Activated CD4-positive, alpha-beta memory T cell treated with anti-CD3 and anti-CD28 coated beads for 36 hours (primary cell): ENCODE results near the gene HTR7. TPM values are rescaled to one million over a fixed set of nuclear protein-coding genes. Genes with fewer than 3 reads are reported as not detected.
"Not testable (repeated sequence)": the region's sequence is repeated elsewhere in the genome, so short reads cannot be mapped to it uniquely, and the experiment has no call there.

Experiments used
- CTCF ChIA-PET: fragments of 350-600 bp; sonication (Branson Sonifier 250); formaldehyde crosslinking; loops from one replicate; lab custom pipeline; 2021; ENCODE audit warnings: antibody characterized with exemption, inconsistent platforms; lab: Charles Lee
- POLR2A ChIA-PET: fragments of 350-600 bp; sonication (Branson Sonifier 250); formaldehyde crosslinking; loops from one replicate; lab custom pipeline; 2021; ENCODE audit warnings: antibody characterized with exemption; lab: Charles Lee
- DNase-seq: peaks from one replicate; pipeline ENCODE4 v3.0.0-alpha.2; 2020
- H3K27ac Mint-ChIP-seq: one replicate; pipeline ENCODE4 v1.8.0; 2021; ENCODE audit warnings: mixed read lengths
- H3K27me3 Mint-ChIP-seq: one replicate; pipeline ENCODE4 v1.8.0; 2021; ENCODE audit warnings: mixed read lengths
- H3K36me3 Mint-ChIP-seq: one replicate; pipeline ENCODE4 v1.8.0; 2021; ENCODE audit warnings: mixed read lengths
- H3K4me1 Mint-ChIP-seq: one replicate; pipeline ENCODE4 v1.8.0; 2021; ENCODE audit warnings: low read depth, mixed read lengths
- H3K4me3 Mint-ChIP-seq: one replicate; pipeline ENCODE4 v1.8.0; 2021; ENCODE audit warnings: mild to moderate bottlenecking, mixed read lengths
- H3K9me3 Mint-ChIP-seq: one replicate; pipeline ENCODE4 v1.8.0; 2021; ENCODE audit warnings: mixed read lengths
- intact Hi-C: fragments of 100-400 bp; cut with micrococcal nuclease; formaldehyde crosslinking; loops from one replicate; pipeline ENCODE4 v1.15.1; 2023
- total RNA-seq, 2 experiments: library from RNA; stranded (reverse); gene quantifications; one replicate each; pipeline ENCODE4 v1.2.3, GENCODE V29; 2021

Gene HTR7
- total RNA-seq, 2 experiments from 2014 or later = not detected

GRCh38 chr10:90822508-90822907 is 35.3 kb downstream of the HTR7 start:
- DNase-seq = no peak
- Mint-ChIP-seq H3K4me1 (no peaks in the 10 kb centered on the region), H3K4me3 (no peak overlapping the region), H3K36me3 (no peaks in the 10 kb centered on the region), H3K27ac (no peak overlapping the region), H3K9me3 (peaks cover 3% of the 10 kb centered on the region), H3K27me3 (peaks cover 11% of the 10 kb centered on the region)
- ChIA-PET CTCF (no interaction called here), POLR2A (no interaction called here)
- intact Hi-C loops = no loop called here

GRCh38 chr10:90821864-90822263 is 36.0 kb downstream of the HTR7 start:
- DNase-seq, POLR2A ChIA-PET, H3K36me3 Mint-ChIP-seq, H3K4me1 Mint-ChIP-seq, H3K27ac Mint-ChIP-seq, CTCF ChIA-PET, H3K4me3 Mint-ChIP-seq, H3K9me3 Mint-ChIP-seq, intact Hi-C loops: not testable (repeated sequence)
- H3K27me3 Mint-ChIP-seq = peaks cover 11% of the 10 kb centered on the region

- Mint-ChIP-seq H3K36me3 (no peaks in the 10 kb centered on the region), H3K9me3 (peaks cover 3% of the 10 kb centered on the region), H3K27me3 (peaks cover 8% of the 10 kb centered on the region), H3K4me1 (no peaks in the 10 kb centered on the region), H3K4me3 (no peak overlapping the region), H3K27ac (no peak overlapping the region)
- POLR2A ChIA-PET = no interaction called here
- no peak for DNase-seq
- intact Hi-C loops = no loop called here
- CTCF ChIA-PET = interaction anchor here (0.6 kb wide), 1 partner anchor 67 kb away, joined by 4 read pairs; no protein-coding TSS in a partner anchor
Measured at GRCh38 chr10:90819911-90820310, 37.9 kb downstream of the HTR7 start.

GRCh38 chr10:90818736-90819135 is 39.1 kb downstream of the HTR7 start:
- no peaks in the 10 kb centered on the region for H3K4me1 Mint-ChIP-seq
- H3K27ac Mint-ChIP-seq = no peak overlapping the region
- peaks cover 7% of the 10 kb centered on the region for H3K27me3 Mint-ChIP-seq
- H3K4me3 Mint-ChIP-seq = no peak overlapping the region
- peaks cover 3% of the 10 kb centered on the region for H3K9me3 Mint-ChIP-seq
- POLR2A ChIA-PET = no interaction called here
- DNase-seq = no peak
- CTCF ChIA-PET = no interaction called here
- intact Hi-C loops = no loop called here
- H3K36me3 Mint-ChIP-seq = no peaks in the 10 kb centered on the region

GRCh38 chr10:90817128-90817889 is 40.5 kb downstream of the HTR7 start:
- Mint-ChIP-seq H3K4me3 (no peak overlapping the region), H3K27ac (no peak overlapping the region), H3K4me1 (no peaks in the 10 kb centered on the region), H3K36me3 (no peaks in the 10 kb centered on the region), H3K9me3 (peaks cover 2% of the 10 kb centered on the region), H3K27me3 (peaks cover 6% of the 10 kb centered on the region)
- intact Hi-C loops = no loop called here
- CTCF ChIA-PET = interaction anchor here (0.6 kb wide), 1 partner anchor 62 kb away, joined by 3 read pairs; no protein-coding TSS in a partner anchor
- POLR2A ChIA-PET = no interaction called here
- no peak for DNase-seq

GRCh38 chr10:90816466-90816865 is 41.4 kb downstream of the HTR7 start:
- no peaks in the 10 kb centered on the region for H3K9me3 Mint-ChIP-seq
- H3K27me3 Mint-ChIP-seq = peaks cover 3% of the 10 kb centered on the region
- H3K4me3 Mint-ChIP-seq = no peak overlapping the region
- H3K4me1 Mint-ChIP-seq = no peaks in the 10 kb centered on the region
- DNase-seq = no peak
- intact Hi-C loops = no loop called here
- no peaks in the 10 kb centered on the region for H3K36me3 Mint-ChIP-seq
- CTCF ChIA-PET = interaction anchor here (0.6 to 1.1 kb wide), 2 partner anchors 28 to 63 kb away, joined by 3 read pairs; no protein-coding TSS in a partner anchor
- POLR2A ChIA-PET = no interaction called here
- H3K27ac Mint-ChIP-seq = no peak overlapping the region

GRCh38 chr10:90813594-90814365 is 44.1 kb downstream of the HTR7 start:
- Mint-ChIP-seq H3K4me1 (no peaks in the 10 kb centered on the region), H3K27ac (no peak overlapping the region), H3K27me3 (peaks cover 3% of the 10 kb centered on the region), H3K4me3 (no peak overlapping the region), H3K9me3 (no peaks in the 10 kb centered on the region), H3K36me3 (no peaks in the 10 kb centered on the region)
- DNase-seq = no peak
- CTCF ChIA-PET = no interaction called here
- intact Hi-C loops = no loop called here
- POLR2A ChIA-PET = no interaction called here

- CTCF ChIA-PET, H3K4me3 Mint-ChIP-seq, H3K9me3 Mint-ChIP-seq, H3K4me1 Mint-ChIP-seq, intact Hi-C loops, H3K27ac Mint-ChIP-seq, POLR2A ChIA-PET, H3K27me3 Mint-ChIP-seq, H3K36me3 Mint-ChIP-seq, DNase-seq: not testable (repeated sequence)
Measured at GRCh38 chr10:90807106-90807505, 50.7 kb downstream of the HTR7 start.

GRCh38 chr10:90806677-90807076 is 51.2 kb downstream of the HTR7 start:
- intact Hi-C loops = no loop called here
- Mint-ChIP-seq H3K9me3 (no peaks in the 10 kb centered on the region), H3K27ac (no peak overlapping the region), H3K4me3 (no peak overlapping the region), H3K27me3 (peaks cover 3% of the 10 kb centered on the region), H3K4me1 (no peaks in the 10 kb centered on the region), H3K36me3 (no peaks in the 10 kb centered on the region)
- no peak for DNase-seq
- ChIA-PET CTCF (no interaction called here), POLR2A (no interaction called here)

- H3K4me1 Mint-ChIP-seq = no peaks in the 10 kb centered on the region
- H3K4me3 Mint-ChIP-seq = no peak overlapping the region
- intact Hi-C loops = no loop called here
- POLR2A ChIA-PET = no interaction called here
- no peaks in the 10 kb centered on the region for H3K36me3 Mint-ChIP-seq
- H3K9me3 Mint-ChIP-seq = no peaks in the 10 kb centered on the region
- H3K27me3 Mint-ChIP-seq = peaks cover 3% of the 10 kb centered on the region
- DNase-seq = no peak
- no peak overlapping the region for H3K27ac Mint-ChIP-seq
- CTCF ChIA-PET = no interaction called here
Measured at GRCh38 chr10:90805206-90805605, 52.6 kb downstream of the HTR7 start.

GRCh38 chr10:90804354-90804753 is 53.5 kb downstream of the HTR7 start:
- no peak overlapping the region for H3K4me3 Mint-ChIP-seq
- H3K27me3 Mint-ChIP-seq = peaks cover 3% of the 10 kb centered on the region
- DNase-seq = no peak
- H3K9me3 Mint-ChIP-seq = no peaks in the 10 kb centered on the region
- ChIA-PET POLR2A (no interaction called here), CTCF (no interaction called here)
- H3K27ac Mint-ChIP-seq = no peak overlapping the region
- intact Hi-C loops = no loop called here
- H3K36me3 Mint-ChIP-seq = no peaks in the 10 kb centered on the region
- no peaks in the 10 kb centered on the region for H3K4me1 Mint-ChIP-seq

- DNase-seq = no peak
- intact Hi-C loops = no loop called here
- no peak overlapping the region for H3K27ac Mint-ChIP-seq
- no peaks in the 10 kb centered on the region for H3K36me3 Mint-ChIP-seq
- peaks cover 1% of the 10 kb centered on the region for H3K27me3 Mint-ChIP-seq
- H3K4me3 Mint-ChIP-seq = no peak overlapping the region
- POLR2A ChIA-PET = no interaction called here
- no peaks in the 10 kb centered on the region for H3K9me3 Mint-ChIP-seq
- CTCF ChIA-PET = interaction anchor here (1.0 kb wide), 1 partner anchor 14 kb away, joined by 4 read pairs; no protein-coding TSS in a partner anchor
- no peaks in the 10 kb centered on the region for H3K4me1 Mint-ChIP-seq
Measured at GRCh38 chr10:90801608-90802007, 56.2 kb downstream of the HTR7 start.
